HL-60 (cell line): ENCODE measurements around the gene YDJC.
"Not testable (repeated sequence)": the region's sequence is repeated elsewhere in the genome, so short reads cannot be mapped to it uniquely, and the experiment has no call there.

ENCODE experiments used
- DNase-seq, 2 experiments: peaks; one replicate each; pipeline ENCODE4 v3.0.0-alpha.2; 2010 to 2020; ENCODE audit warnings: low read depth in 1 of 2, low spot score in 1 of 2
- H3K27ac ChIP-seq: fragments of 250-450 bp; sonication (Bioruptor Pico); replicated peaks from 2 replicates; pipeline ENCODE4 v1.5.1; 2020; ENCODE audit warnings: mild to moderate bottlenecking, moderate library complexity
- H3K27me3 ChIP-seq: fragments of 250-450 bp; sonication (Bioruptor Pico); 2 replicates; pipeline ENCODE4 v1.5.1; 2021; ENCODE audit warnings: mild to moderate bottlenecking, moderate library complexity; ENCODE audit not compliant: insufficient read depth, poor library complexity, severe bottlenecking
- H3K4me3 ChIP-seq: replicated peaks from 2 replicates; pipeline ENCODE4 v1.5.1; 2011; ENCODE audit warnings: mild to moderate bottlenecking, control low read depth, low read length; ENCODE audit not compliant: insufficient read depth
- GABPA ChIP-seq: IDR thresholded peaks from 2 replicates; pipeline ENCODE4 v1.6.1; 2012; ENCODE audit warnings: low read depth
- POLR2AphosphoS5 ChIP-seq: IDR thresholded peaks from 2 replicates; pipeline ENCODE4 v1.6.1; 2012; ENCODE audit warnings: low read depth
- SPI1 ChIP-seq: IDR thresholded peaks from 2 replicates; pipeline ENCODE4 v1.6.1; 2012; ENCODE audit warnings: low read depth, mild to moderate bottlenecking, borderline replicate concordance
- TF ChIP-seq, protein P1 (sequence below): IDR thresholded peaks from 2 replicates; pipeline ENCODE4 v1.6.1; 2012; ENCODE audit warnings: low read depth; ENCODE audit not compliant: insufficient replicate concordance
- TF ChIP-seq, protein P2 (sequence below): IDR thresholded peaks from one replicate; pipeline ENCODE4 v1.5.1; 2011; ENCODE audit warnings: low read length, control low read depth, inconsistent platforms; ENCODE audit not compliant: insufficient read depth

Gene YDJC

DNA sequence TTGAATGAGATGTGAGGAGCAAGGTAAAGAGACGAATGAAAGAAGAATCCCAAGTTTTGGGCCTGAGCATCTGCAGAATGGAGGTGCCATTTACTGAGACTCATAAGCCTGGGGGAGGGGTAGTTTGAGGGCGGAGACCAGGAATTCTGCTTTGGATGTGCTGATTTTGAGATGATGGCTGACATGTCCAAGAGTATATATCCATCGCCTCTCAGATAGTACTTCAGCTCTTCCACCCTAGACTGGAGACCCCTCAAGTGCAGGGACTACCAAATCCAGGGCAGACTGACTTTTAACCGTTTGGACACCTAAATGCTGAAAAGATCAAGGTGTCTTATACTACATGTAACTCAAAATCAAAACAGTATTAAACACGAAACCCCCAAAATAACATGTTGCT is 11.0 kb upstream of the YDJC start:
- TF ChIP-seq SPI1 = no peak
- TF ChIP-seq, protein P1, sequence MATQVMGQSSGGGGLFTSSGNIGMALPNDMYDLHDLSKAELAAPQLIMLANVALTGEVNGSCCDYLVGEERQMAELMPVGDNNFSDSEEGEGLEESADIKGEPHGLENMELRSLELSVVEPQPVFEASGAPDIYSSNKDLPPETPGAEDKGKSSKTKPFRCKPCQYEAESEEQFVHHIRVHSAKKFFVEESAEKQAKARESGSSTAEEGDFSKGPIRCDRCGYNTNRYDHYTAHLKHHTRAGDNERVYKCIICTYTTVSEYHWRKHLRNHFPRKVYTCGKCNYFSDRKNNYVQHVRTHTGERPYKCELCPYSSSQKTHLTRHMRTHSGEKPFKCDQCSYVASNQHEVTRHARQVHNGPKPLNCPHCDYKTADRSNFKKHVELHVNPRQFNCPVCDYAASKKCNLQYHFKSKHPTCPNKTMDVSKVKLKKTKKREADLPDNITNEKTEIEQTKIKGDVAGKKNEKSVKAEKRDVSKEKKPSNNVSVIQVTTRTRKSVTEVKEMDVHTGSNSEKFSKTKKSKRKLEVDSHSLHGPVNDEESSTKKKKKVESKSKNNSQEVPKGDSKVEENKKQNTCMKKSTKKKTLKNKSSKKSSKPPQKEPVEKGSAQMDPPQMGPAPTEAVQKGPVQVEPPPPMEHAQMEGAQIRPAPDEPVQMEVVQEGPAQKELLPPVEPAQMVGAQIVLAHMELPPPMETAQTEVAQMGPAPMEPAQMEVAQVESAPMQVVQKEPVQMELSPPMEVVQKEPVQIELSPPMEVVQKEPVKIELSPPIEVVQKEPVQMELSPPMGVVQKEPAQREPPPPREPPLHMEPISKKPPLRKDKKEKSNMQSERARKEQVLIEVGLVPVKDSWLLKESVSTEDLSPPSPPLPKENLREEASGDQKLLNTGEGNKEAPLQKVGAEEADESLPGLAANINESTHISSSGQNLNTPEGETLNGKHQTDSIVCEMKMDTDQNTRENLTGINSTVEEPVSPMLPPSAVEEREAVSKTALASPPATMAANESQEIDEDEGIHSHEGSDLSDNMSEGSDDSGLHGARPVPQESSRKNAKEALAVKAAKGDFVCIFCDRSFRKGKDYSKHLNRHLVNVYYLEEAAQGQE = no peak
- TF ChIP-seq, protein P2, sequence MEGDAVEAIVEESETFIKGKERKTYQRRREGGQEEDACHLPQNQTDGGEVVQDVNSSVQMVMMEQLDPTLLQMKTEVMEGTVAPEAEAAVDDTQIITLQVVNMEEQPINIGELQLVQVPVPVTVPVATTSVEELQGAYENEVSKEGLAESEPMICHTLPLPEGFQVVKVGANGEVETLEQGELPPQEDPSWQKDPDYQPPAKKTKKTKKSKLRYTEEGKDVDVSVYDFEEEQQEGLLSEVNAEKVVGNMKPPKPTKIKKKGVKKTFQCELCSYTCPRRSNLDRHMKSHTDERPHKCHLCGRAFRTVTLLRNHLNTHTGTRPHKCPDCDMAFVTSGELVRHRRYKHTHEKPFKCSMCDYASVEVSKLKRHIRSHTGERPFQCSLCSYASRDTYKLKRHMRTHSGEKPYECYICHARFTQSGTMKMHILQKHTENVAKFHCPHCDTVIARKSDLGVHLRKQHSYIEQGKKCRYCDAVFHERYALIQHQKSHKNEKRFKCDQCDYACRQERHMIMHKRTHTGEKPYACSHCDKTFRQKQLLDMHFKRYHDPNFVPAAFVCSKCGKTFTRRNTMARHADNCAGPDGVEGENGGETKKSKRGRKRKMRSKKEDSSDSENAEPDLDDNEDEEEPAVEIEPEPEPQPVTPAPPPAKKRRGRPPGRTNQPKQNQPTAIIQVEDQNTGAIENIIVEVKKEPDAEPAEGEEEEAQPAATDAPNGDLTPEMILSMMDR = no peak
- no peak for TF ChIP-seq GABPA
- no peak for TF ChIP-seq POLR2AphosphoS5
- H3K4me3 ChIP-seq = no peak overlapping the region
- H3K27me3 ChIP-seq = no peaks in the 10 kb centered on the region
- DNase-seq = no peak
- no peak overlapping the region for H3K27ac ChIP-seq

DNA sequence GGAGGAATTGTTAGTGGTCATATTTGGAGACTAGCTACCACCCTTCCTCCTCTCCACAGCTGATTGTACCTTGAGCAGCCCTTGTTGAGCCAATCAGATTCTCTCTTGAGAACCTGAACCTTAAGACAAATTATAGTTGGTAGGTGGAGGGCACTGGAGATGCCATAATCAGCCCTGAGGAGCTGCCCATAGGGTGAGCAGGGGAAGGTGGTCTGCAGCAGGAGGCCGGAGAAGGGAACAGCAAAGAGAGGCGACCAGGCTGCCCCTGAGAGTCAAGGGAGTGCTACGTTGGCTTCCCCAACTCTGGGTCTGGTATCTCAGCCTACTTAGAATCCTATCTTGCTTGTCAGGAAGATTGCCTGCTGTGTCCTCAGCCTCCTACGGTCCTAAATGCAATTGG is 9.5 kb upstream of the YDJC start:
- no peak for DNase-seq
- Histone ChIP-seq H3K4me3 (no peak overlapping the region), H3K27me3 (no peaks in the 10 kb centered on the region), H3K27ac (no peak overlapping the region)
- TF ChIP-seq POLR2AphosphoS5 = no peak
- TF ChIP-seq, protein P1 = no peak
- no peak for TF ChIP-seq GABPA
- TF ChIP-seq, protein P2 = no peak
- no peak for TF ChIP-seq SPI1

DNA sequence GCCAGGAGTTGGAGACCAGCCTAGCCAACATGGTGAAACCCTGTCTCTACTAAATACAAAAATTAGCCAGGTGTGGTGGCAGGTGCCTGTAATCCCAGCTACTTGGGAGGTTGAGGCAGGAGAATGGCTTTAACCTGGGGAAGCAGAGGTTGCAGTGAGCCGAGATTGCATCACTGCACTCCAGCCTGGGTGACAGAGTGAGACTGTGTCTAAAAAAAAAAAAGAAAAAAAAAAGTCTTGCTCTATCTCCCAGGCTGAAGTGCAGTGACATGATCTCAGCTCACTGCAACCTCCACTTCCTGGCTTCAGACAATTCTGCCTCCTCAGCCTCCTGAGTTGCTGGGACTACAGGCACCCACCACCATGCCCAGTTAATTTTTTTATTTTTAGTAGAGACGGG is 7.6 kb upstream of the YDJC start:
- not testable (repeated sequence) for H3K27me3 ChIP-seq, H3K27ac ChIP-seq, DNase-seq, H3K4me3 ChIP-seq

DNA sequence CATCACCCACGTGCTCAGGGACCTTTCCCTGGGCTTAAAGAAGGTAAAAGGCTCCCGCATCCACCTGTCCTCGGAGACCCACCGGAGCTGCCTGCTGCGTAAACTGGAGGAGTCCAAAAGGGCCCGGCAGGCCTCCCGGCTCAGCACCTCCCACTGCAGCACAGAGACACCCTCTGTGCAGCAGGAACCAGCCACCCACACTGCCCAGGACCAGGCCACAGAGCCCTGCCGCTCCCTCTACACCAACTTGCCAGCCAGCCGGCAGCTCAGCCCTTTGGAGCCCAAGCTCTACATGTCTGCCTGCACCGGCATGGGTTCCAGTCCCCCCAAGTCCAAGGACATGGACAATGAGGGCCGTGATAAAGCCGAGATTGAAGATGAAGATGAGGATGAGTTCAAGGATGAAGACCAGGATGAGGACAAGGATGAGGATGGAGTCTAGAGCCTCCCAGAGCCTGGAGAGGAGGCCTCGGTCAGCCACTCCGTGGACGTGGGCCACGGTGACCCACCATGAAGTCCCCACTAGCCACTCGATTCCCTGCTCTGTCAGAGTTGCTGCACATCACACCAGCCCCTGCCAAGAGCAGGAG is 6.9 kb upstream of the YDJC start:
- Histone ChIP-seq H3K4me3 (no peak overlapping the region), H3K27ac (no peak overlapping the region), H3K27me3 (no peaks in the 10 kb centered on the region)
- no peak for TF ChIP-seq SPI1
- TF ChIP-seq, protein P1 = no peak
- no peak for TF ChIP-seq GABPA
- TF ChIP-seq POLR2AphosphoS5 = no peak
- TF ChIP-seq, protein P2 = no peak
- no peak for DNase-seq
